Kidney capillary endothelial cell (primary cell): ENCODE data around the gene MYOM1.
"Not testable (repeated sequence)": the region's sequence is repeated elsewhere in the genome, so short reads cannot be mapped to it uniquely, and the experiment has no call there.

Experiments used
- DNase-seq: peaks from one replicate; pipeline ENCODE4 v3.0.0-alpha.2; 2018; ENCODE audit warnings: low spot score

Gene MYOM1

GRCh38 chr18:3083766-3084165 lies 136.0 kb downstream of the MYOM1 start:
- DNase-seq = no peak

- no peak for DNase-seq
Measured at GRCh38 chr18:3081584-3081991, 138.2 kb downstream of the MYOM1 start.

- no peak for DNase-seq
Measured at GRCh38 chr18:3079653-3080052, 140.1 kb downstream of the MYOM1 start.

GRCh38 chr18:3075491-3075890 lies 144.3 kb downstream of the MYOM1 start:
- DNase-seq = no peak

GRCh38 chr18:3074087-3074486 lies 145.7 kb downstream of the MYOM1 start:
- no peak for DNase-seq

GRCh38 chr18:3073353-3073752 lies 146.4 kb downstream of the MYOM1 start:
- not testable (repeated sequence) for DNase-seq

GRCh38 chr18:3071676-3072075 lies 148.1 kb downstream of the MYOM1 start:
- DNase-seq = no peak

GRCh38 chr18:3069671-3070433 lies 149.9 kb downstream of the MYOM1 start:
- no peak for DNase-seq

- DNase-seq = no peak
Measured at GRCh38 chr18:3067722-3068121, 152.0 kb downstream of the MYOM1 start.

- no peak for DNase-seq
Measured at GRCh38 chr18:3067165-3067661, 152.6 kb downstream of the MYOM1 start.

- no peak for DNase-seq
Measured at GRCh38 chr18:3066341-3067110, 153.2 kb downstream of the MYOM1 start.

GRCh38 chr18:3063766-3064165 lies 156.0 kb downstream of the MYOM1 start:
- not testable (repeated sequence) for DNase-seq

- no peak for DNase-seq
Measured at GRCh38 chr18:3062798-3063680, 156.7 kb downstream of the MYOM1 start.

- no peak for DNase-seq
Measured at GRCh38 chr18:3061581-3062312, 158.0 kb downstream of the MYOM1 start.

GRCh38 chr18:3060667-3061580 lies 158.8 kb downstream of the MYOM1 start:
- peak; percentile 53 for DNase-seq

- no peak for DNase-seq
Measured at GRCh38 chr18:3059272-3059671, 160.5 kb downstream of the MYOM1 start.

- DNase-seq = no peak
Measured at GRCh38 chr18:3058328-3059191, 161.2 kb downstream of the MYOM1 start.

- DNase-seq = no peak
Measured at GRCh38 chr18:3057526-3057925, 162.2 kb downstream of the MYOM1 start.

- DNase-seq = no peak
Measured at GRCh38 chr18:3056311-3056710, 163.5 kb downstream of the MYOM1 start.
